Astrocyte of the spinal cord (primary cell): Measurements from ENCODE around the gene DNALI1.
"Not testable (repeated sequence)": the region's sequence is repeated elsewhere in the genome, so short reads cannot be mapped to it uniquely, and the experiment has no call there.

ENCODE experiments used
- DNase-seq: peaks from one replicate; pipeline ENCODE4 v3.0.0; 2011; ENCODE audit warnings: low read depth, low spot score
- H3K4me3 ChIP-seq: 2 replicates; pipeline ENCODE4 v1.5.1; 2011; ENCODE audit warnings: low read depth, mild to moderate bottlenecking, low read length, moderate library complexity
- CTCF ChIP-seq: IDR thresholded peaks from 2 replicates; pipeline ENCODE4 v1.5.1; 2012; ENCODE audit warnings: low read depth, mild to moderate bottlenecking, low read length, inconsistent platforms
- in situ Hi-C: cut with HindIII; loops from 2 replicates; pipeline ENCODE4 v1.10.0; 2017; ENCODE audit warnings: low sequenced_read_pairs

The DNALI1 gene

GRCh38 chr1:37559080-37559479, 2.3 kb downstream of the DNALI1 start:
- in situ Hi-C loops: no loop called here
- DNase-seq: no peak
- TF ChIP-seq CTCF: no peak
- no peak overlapping the region for H3K4me3 ChIP-seq

- DNase-seq, in situ Hi-C loops, H3K4me3 ChIP-seq: not testable (repeated sequence)
These were observed 3.2 kb downstream of the DNALI1 start for GRCh38 chr1:37559957-37560379.

GRCh38 chr1:37560401-37561132, 3.8 kb downstream of the DNALI1 start:
- no peak for TF ChIP-seq CTCF
- in situ Hi-C loops: no loop called here
- no peak for DNase-seq
- no peak overlapping the region for H3K4me3 ChIP-seq

GRCh38 chr1:37561133-37562132, 4.7 kb downstream of the DNALI1 start:
- TF ChIP-seq CTCF: peak; percentile 36
- no peak overlapping the region for H3K4me3 ChIP-seq
- in situ Hi-C loops: no loop called here
- no peak for DNase-seq

- H3K4me3 ChIP-seq: no peak overlapping the region
- in situ Hi-C loops: no loop called here
- DNase-seq: no peak
- no peak for TF ChIP-seq CTCF
These were observed 6.2 kb downstream of the DNALI1 start for GRCh38 chr1:37562984-37563383.

- DNase-seq: no peak
- no peak overlapping the region for H3K4me3 ChIP-seq
- in situ Hi-C loops: no loop called here
- no peak for TF ChIP-seq CTCF
These were observed 8.2 kb downstream of the DNALI1 start for GRCh38 chr1:37564892-37565291.

GRCh38 chr1:37567023-37567422, 10.3 kb downstream of the DNALI1 start:
- in situ Hi-C loops: no loop called here
- H3K4me3 ChIP-seq: no peak overlapping the region
- no peak for TF ChIP-seq CTCF
- no peak for DNase-seq
